Measurements from ENCODE around the gene R3HDM4. TPM values are rescaled to one million over a fixed set of nuclear protein-coding genes. Genes with fewer than 3 reads are reported as not detected.
"Not testable (repeated sequence)": the region's sequence is repeated elsewhere in the genome, so short reads cannot be mapped to it uniquely, and the experiment has no call there.

Gene R3HDM4
- total and polyA plus RNA-seq, 2 donors (not counting 3 experiments of a cell fraction or from before 2014, with no cell fraction given), result 51.8 to 53.9 TPM

- POLR2A ChIA-PET, result no interaction called here
Observed at GRCh38 chr19:879711-880438, 33.1 kb downstream of the R3HDM4 start.

GRCh38 chr19:878751-879561, 34.1 kb downstream of the R3HDM4 start:
- POLR2A ChIA-PET; H3K9me1 ChIP-seq (replicated peaks; ENCODE audit: control insufficient read depth, extremely low read depth, insufficient read depth, low read length): not testable (repeated sequence)
- H3K36me3 ChIP-seq (ENCODE audit: control insufficient read depth in 2 of 2, extremely low read depth in 1 of 2, insufficient read depth in 2 of 2, low read length in 2 of 2), result peaks cover 0 to 37% of the 10 kb centered on the region in 2 experiments

More at GRCh38 chr19:879711-880438, 33.1 kb downstream of the R3HDM4 start:
- BruUV-seq (replicated peaks), result no TSS peak
- Histone ChIP-seq H3K4me3 (replicated peaks in 1 of 3; ENCODE audit: insufficient read depth in 1 of 3, low read depth in 1 of 3, low read length in 3 of 3) (no peak overlapping the region), H3K27me3 (ENCODE audit: control insufficient read depth in 2 of 2, insufficient read depth in 2 of 2, low read length in 2 of 2) (no peaks in the 10 kb centered on the region), H3K27ac (ENCODE audit: insufficient read depth, low read depth, low read length) (no peak overlapping the region), H3K9me3 (replicated peaks; ENCODE audit: control insufficient read depth, insufficient read depth, low read length) (no peaks in the 10 kb centered on the region), H3K4me2 (ENCODE audit: insufficient read depth, low read length) (no peak overlapping the region), H3K9me1 (replicated peaks; ENCODE audit: control insufficient read depth, extremely low read depth, insufficient read depth, low read length) (no peaks in the 10 kb centered on the region), H3K36me3 (ENCODE audit: control insufficient read depth in 2 of 2, extremely low read depth in 1 of 2, insufficient read depth in 2 of 2, low read length in 2 of 2) (peaks cover 0 to 37% of the 10 kb centered on the region in 2 experiments), H3K79me2 (ENCODE audit: control insufficient read depth, insufficient read depth, low read length) (no peaks in the 10 kb centered on the region), H3K4me1 (ENCODE audit: control insufficient read depth, extremely low read depth, insufficient read depth, low read length) (no peaks in the 10 kb centered on the region), H4K20me1 (replicated peaks; ENCODE audit: control insufficient read depth, extremely low read depth, insufficient read depth, low read length) (no peaks in the 10 kb centered on the region), H2AFZ (ENCODE audit: low read depth, low read length) (no peak overlapping the region), H3K9ac (replicated peaks; ENCODE audit: extremely low read depth, insufficient read depth, low read length) (no peak overlapping the region)
- FAIRE-seq (no peak), DNase-seq (ENCODE audit: low read depth, low spot score) (no peak)
- intact Hi-C loops (cut with micrococcal nuclease) (no loop called here), dilution Hi-C loops (cut with MboI; ENCODE audit: extremely low pct_ligation_motif_present, low sequenced_read_pairs) (no loop called here)
- TF ChIP-seq POLR2A (IDR thresholded peaks at IDR 0.05; ENCODE audit: low read depth, low read length) (no peak), POLR2AphosphoS5 (IDR thresholded peaks at IDR 0.05; ENCODE audit: insufficient read depth, low read depth, low read length) (no peak), EZH2 (IDR thresholded peaks at IDR 0.05; ENCODE audit: borderline replicate concordance, low read depth, low read length, severe bottlenecking) (no peak), MAX (IDR thresholded peaks at IDR 0.05; ENCODE audit: insufficient read depth, insufficient read length) (no peak), FOS (IDR thresholded peaks at IDR 0.05; ENCODE audit: borderline replicate concordance, insufficient read depth, low read length) (no peak), MYC (IDR thresholded peaks at IDR 0.05; ENCODE audit: low read depth, low read length) (no peak), CTCF (IDR thresholded peaks at IDR 0.05; ENCODE audit: extremely low read depth in 1 of 2, insufficient read depth in 1 of 2, low read depth in 1 of 2, low read length in 2 of 2) (no peak), JUN (IDR thresholded peaks at IDR 0.05; ENCODE audit: borderline replicate concordance, insufficient read depth, insufficient read length, low read depth) (no peak), GATA2 (IDR thresholded peaks at IDR 0.05; ENCODE audit: insufficient read depth, insufficient read length, low read depth, low read length) (no peak)
- CTCF ChIA-PET, result interaction anchor here (1.8 kb wide), 1 partner anchor 23 kb away, joined by 4 read pairs; no protein-coding TSS in a partner anchor

More at GRCh38 chr19:878751-879561, 34.1 kb downstream of the R3HDM4 start:
- H4K20me1 ChIP-seq (replicated peaks; ENCODE audit: control insufficient read depth, extremely low read depth, insufficient read depth, low read length); H3K79me2 ChIP-seq (ENCODE audit: control insufficient read depth, insufficient read depth, low read length); dilution Hi-C loops (cut with MboI; ENCODE audit: extremely low pct_ligation_motif_present, low sequenced_read_pairs); H2AFZ ChIP-seq (ENCODE audit: low read depth, low read length); FAIRE-seq; BruUV-seq (replicated peaks); intact Hi-C loops (cut with micrococcal nuclease); H3K27ac ChIP-seq (ENCODE audit: insufficient read depth, low read depth, low read length); H3K4me3 ChIP-seq (replicated peaks in 1 of 3; ENCODE audit: insufficient read depth in 1 of 3, low read depth in 1 of 3, low read length in 3 of 3); H3K9me3 ChIP-seq (replicated peaks; ENCODE audit: control insufficient read depth, insufficient read depth, low read length); H3K4me2 ChIP-seq (ENCODE audit: insufficient read depth, low read length); H3K27me3 ChIP-seq (ENCODE audit: control insufficient read depth in 2 of 2, insufficient read depth in 2 of 2, low read length in 2 of 2); H3K4me1 ChIP-seq (ENCODE audit: control insufficient read depth, extremely low read depth, insufficient read depth, low read length); DNase-seq (ENCODE audit: low read depth, low spot score); H3K9ac ChIP-seq (replicated peaks; ENCODE audit: extremely low read depth, insufficient read depth, low read length): not testable (repeated sequence)
- CTCF ChIA-PET, result interaction anchor here (1.7 to 2.4 kb wide), 4 partner anchors 14 to 22 kb away, joined by 4 to 11 read pairs (median 6); partner anchors contain the start of genes MED16 and RNU6-9

All from endothelial cell of umbilical vein (primary cell).